Neural progenitor cell (in vitro differentiated cells): ENCODE measurements around the gene SHLD3.
"Not testable (repeated sequence)": the region's sequence is repeated elsewhere in the genome, so short reads cannot be mapped to it uniquely, and the experiment has no call there.

Experiments
- EZH2 ChIP-seq: fragments of 200-600 bp; sonication (generic); IDR thresholded peaks from 2 replicates; pipeline ENCODE4 v1.6.1; 2017; ENCODE audit warnings: antibody characterized with exemption, mild to moderate bottlenecking, moderate library complexity
- EZH2phosphoT487 ChIP-seq: fragments of 200-600 bp; sonication (generic); IDR thresholded peaks from 2 replicates; pipeline ENCODE4 v1.6.1; 2017; ENCODE audit warnings: antibody characterized with exemption
- TF ChIP-seq, protein P1 (sequence below): fragments of 200-600 bp; sonication (generic); IDR thresholded peaks from 2 replicates; pipeline ENCODE4 v1.5.1; 2017; ENCODE audit warnings: antibody characterized with exemption, mild to moderate bottlenecking

- TF ChIP-seq, protein P1, sequence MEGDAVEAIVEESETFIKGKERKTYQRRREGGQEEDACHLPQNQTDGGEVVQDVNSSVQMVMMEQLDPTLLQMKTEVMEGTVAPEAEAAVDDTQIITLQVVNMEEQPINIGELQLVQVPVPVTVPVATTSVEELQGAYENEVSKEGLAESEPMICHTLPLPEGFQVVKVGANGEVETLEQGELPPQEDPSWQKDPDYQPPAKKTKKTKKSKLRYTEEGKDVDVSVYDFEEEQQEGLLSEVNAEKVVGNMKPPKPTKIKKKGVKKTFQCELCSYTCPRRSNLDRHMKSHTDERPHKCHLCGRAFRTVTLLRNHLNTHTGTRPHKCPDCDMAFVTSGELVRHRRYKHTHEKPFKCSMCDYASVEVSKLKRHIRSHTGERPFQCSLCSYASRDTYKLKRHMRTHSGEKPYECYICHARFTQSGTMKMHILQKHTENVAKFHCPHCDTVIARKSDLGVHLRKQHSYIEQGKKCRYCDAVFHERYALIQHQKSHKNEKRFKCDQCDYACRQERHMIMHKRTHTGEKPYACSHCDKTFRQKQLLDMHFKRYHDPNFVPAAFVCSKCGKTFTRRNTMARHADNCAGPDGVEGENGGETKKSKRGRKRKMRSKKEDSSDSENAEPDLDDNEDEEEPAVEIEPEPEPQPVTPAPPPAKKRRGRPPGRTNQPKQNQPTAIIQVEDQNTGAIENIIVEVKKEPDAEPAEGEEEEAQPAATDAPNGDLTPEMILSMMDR = not testable (repeated sequence)
- TF ChIP-seq EZH2, EZH2phosphoT487: not testable (repeated sequence)
Observed at GRCh38 chr5:65621961-65622360, 2.9 kb upstream of the SHLD3 start.
